HepG2 (cell line): ENCODE data around the gene MED4. TPM values are rescaled to one million over a fixed set of nuclear protein-coding genes. Genes with fewer than 3 reads are reported as not detected.

ENCODE experiments used
- ARNT ChIP-seq: fragments of 450-650 bp; IDR thresholded peaks from 2 replicates; pipeline ENCODE4 v1.6.1; 2017
- ATF7 ChIP-seq, 2 experiments: fragments of 450-650 bp in 1 of 2; sonication (generic) in 1 of 2; formaldehyde crosslinking in 1 of 2; IDR thresholded peaks; 2 replicates each; pipeline versions ENCODE4 v1.4.0 to v1.6.1; 2016 to 2020; ENCODE audit warnings: antibody characterized with exemption in 1 of 2, mild to moderate bottlenecking in 1 of 2, missing genetic modification reagents in 1 of 2
- HDAC2 ChIP-seq: sonication (generic); formaldehyde crosslinking; IDR thresholded peaks from 2 replicates; pipeline ENCODE4 v1.4.0; 2020; ENCODE audit warnings: missing genetic modification reagents
- IKZF4 ChIP-seq: sonication (generic); formaldehyde crosslinking; IDR thresholded peaks from 2 replicates; pipeline ENCODE4 v1.5.1; 2020; ENCODE audit warnings: borderline replicate concordance, mild to moderate bottlenecking, low read depth, missing genetic modification reagents; ENCODE audit errors: not compliant biosample characterization
- MAF1 ChIP-seq: sonication (generic); formaldehyde crosslinking; IDR thresholded peaks from 2 replicates; pipeline ENCODE4 v1.5.0; 2020; ENCODE audit warnings: missing genetic modification reagents, borderline replicate concordance
- NR1H2 ChIP-seq: sonication (generic); formaldehyde crosslinking; IDR thresholded peaks from 2 replicates; pipeline ENCODE4 v1.8.1; 2022; ENCODE audit warnings: low read depth, missing genetic modification reagents, borderline replicate concordance
- SIX4 ChIP-seq: sonication (generic); formaldehyde crosslinking; IDR thresholded peaks from 2 replicates; pipeline ENCODE4 v1.4.0; 2020; ENCODE audit warnings: missing genetic modification reagents
- ZNF367 ChIP-seq: sonication (generic); formaldehyde crosslinking; IDR thresholded peaks from 2 replicates; pipeline ENCODE4 v1.4.0; 2020; ENCODE audit warnings: missing genetic modification reagents, borderline replicate concordance
- ZNF577 ChIP-seq: sonication (generic); formaldehyde crosslinking; IDR thresholded peaks from 2 replicates; pipeline ENCODE4 v1.4.0; 2020; ENCODE audit warnings: mild to moderate bottlenecking, low read depth, missing genetic modification reagents, borderline replicate concordance
- polyA plus RNA-seq, 8 experiments: library from polyadenylated mRNA; depleted of rRNA in 3 of 8; stranded (reverse) in 7 of 8; unstranded in 1 of 8; fragments of >200 nt; fragmentation: Illumina TruSeq in 4 of 8; extraction: Trizol in 4 of 8; gene quantifications; 2 replicates each; pipeline versions ENCODE4 v1.2.1 to v1.2.3, GENCODE V29; 2011 to 2016; ENCODE audit warnings: low read depth in 4 of 8, missing spikeins in 1 of 8, mixed read lengths in 1 of 8; ENCODE audit not compliant: insufficient read depth in 1 of 8
- total RNA-seq, 5 experiments: library from RNA; depleted of rRNA; stranded (reverse); fragments of >200 nt; fragmentation: Illumina TruSeq; extraction: Trizol; gene quantifications; 2 replicates each; pipeline ENCODE4 v1.2.3, GENCODE V29; 2016; ENCODE audit warnings: low read depth in 1 of 5
- TF ChIP-seq, protein P1 (sequence below): sonication (generic); formaldehyde crosslinking; conservative IDR thresholded peaks from 2 replicates; pipeline ENCODE4 v1.8.0; 2022; ENCODE audit warnings: missing genetic modification reagents
- TF ChIP-seq, protein P2 (sequence below), 2 experiments: sonication (generic) in 1 of 2; formaldehyde crosslinking in 1 of 2; IDR thresholded peaks; 2 replicates each; pipeline versions ENCODE4 v1.6.1 to v1.9.0; 2014 to 2022; ENCODE audit warnings: antibody characterized with exemption in 1 of 2, borderline replicate concordance in 1 of 2, inconsistent platforms in 1 of 2, low read depth in 1 of 2, missing genetic modification reagents in 1 of 2
- TF ChIP-seq, protein P3 (sequence below): IDR thresholded peaks from 2 replicates; pipeline ENCODE4 v1.6.1; 2016; ENCODE audit warnings: missing genetic modification reagents, missing compliant biosample characterization
- TF ChIP-seq, protein P4 (sequence below): IDR thresholded peaks from 2 replicates; pipeline ENCODE4 v1.6.1; 2012; ENCODE audit warnings: inconsistent platforms
- TF ChIP-seq, protein P5 (sequence below): sonication (generic); formaldehyde crosslinking; IDR thresholded peaks from 2 replicates; pipeline ENCODE4 v1.4.0; 2020; ENCODE audit warnings: missing genetic modification reagents, mild to moderate bottlenecking, borderline replicate concordance

MED4 gene
- total and polyA plus RNA-seq, 2 of the 13 experiments (the other 11 are each of a cell fraction or from before 2014, with no cell fraction given) = 49.4 to 57.8 TPM

DNA sequence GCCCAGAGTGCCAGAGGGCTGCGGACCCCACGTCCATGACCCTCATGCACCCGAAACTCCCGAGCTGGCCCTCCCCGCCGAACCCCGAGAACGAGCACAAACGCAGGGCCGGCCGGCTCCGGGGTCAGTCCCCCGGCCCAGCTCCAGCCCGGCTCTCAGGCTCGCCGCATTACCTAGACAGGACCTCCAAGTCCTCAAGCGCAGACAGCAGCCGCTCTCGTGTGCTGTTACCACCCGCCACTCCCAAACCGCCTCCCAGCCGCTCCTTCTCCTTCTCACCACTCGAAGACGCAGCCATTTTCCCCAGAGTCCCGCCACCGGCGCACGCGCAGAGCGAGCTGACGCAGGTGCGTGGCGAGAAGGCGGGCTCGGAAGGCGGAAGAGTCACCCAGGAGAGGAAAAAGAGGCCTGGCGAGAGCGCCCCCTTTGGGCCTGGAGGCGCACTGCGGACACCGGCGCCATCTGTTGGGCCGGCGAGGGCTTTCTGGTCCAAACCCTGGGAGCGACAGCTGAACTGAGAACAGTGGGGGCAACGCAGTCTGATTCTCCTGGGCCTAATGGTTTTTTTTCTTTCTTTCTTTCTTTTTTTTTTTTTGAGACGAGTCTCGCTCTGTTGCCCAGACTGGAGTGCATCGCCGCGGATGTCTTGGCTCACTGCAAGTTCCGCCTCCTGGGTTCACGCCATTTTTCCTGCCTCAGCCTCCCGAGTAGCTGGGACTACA, at the start of gene MED4 (continued):
- TF ChIP-seq, protein P1, sequence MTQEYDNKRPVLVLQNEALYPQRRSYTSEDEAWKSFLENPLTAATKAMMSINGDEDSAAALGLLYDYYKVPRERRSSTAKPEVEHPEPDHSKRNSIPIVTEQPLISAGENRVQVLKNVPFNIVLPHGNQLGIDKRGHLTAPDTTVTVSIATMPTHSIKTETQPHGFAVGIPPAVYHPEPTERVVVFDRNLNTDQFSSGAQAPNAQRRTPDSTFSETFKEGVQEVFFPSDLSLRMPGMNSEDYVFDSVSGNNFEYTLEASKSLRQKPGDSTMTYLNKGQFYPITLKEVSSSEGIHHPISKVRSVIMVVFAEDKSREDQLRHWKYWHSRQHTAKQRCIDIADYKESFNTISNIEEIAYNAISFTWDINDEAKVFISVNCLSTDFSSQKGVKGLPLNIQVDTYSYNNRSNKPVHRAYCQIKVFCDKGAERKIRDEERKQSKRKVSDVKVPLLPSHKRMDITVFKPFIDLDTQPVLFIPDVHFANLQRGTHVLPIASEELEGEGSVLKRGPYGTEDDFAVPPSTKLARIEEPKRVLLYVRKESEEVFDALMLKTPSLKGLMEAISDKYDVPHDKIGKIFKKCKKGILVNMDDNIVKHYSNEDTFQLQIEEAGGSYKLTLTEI (CRISPR knock-in tag) = no peak
- TF ChIP-seq ZNF577 (CRISPR knock-in tag) (no peak), SIX4 (peak; percentile 56; the same call in 1 of the 2 replicates), HDAC2 (peak; percentile 94), ZNF367 (CRISPR knock-in tag) (no peak; the same call in 1 of the 2 replicates), IKZF4 (CRISPR knock-in tag) (peak; percentile 32), ARNT (no peak), MAF1 (CRISPR knock-in tag) (peak; percentile 79; the same call in 1 of the 2 replicates), ATF7 (IDR thresholded peaks at IDR 0.05) (no peak), ATF7 (CRISPR knock-in tag; IDR thresholded peaks at IDR 0.05) (no peak), NR1H2 (CRISPR knock-in tag) (0 out of 2 replicates have a peak, but pooled peaks have one; percentile 18)
- TF ChIP-seq, protein P2, sequence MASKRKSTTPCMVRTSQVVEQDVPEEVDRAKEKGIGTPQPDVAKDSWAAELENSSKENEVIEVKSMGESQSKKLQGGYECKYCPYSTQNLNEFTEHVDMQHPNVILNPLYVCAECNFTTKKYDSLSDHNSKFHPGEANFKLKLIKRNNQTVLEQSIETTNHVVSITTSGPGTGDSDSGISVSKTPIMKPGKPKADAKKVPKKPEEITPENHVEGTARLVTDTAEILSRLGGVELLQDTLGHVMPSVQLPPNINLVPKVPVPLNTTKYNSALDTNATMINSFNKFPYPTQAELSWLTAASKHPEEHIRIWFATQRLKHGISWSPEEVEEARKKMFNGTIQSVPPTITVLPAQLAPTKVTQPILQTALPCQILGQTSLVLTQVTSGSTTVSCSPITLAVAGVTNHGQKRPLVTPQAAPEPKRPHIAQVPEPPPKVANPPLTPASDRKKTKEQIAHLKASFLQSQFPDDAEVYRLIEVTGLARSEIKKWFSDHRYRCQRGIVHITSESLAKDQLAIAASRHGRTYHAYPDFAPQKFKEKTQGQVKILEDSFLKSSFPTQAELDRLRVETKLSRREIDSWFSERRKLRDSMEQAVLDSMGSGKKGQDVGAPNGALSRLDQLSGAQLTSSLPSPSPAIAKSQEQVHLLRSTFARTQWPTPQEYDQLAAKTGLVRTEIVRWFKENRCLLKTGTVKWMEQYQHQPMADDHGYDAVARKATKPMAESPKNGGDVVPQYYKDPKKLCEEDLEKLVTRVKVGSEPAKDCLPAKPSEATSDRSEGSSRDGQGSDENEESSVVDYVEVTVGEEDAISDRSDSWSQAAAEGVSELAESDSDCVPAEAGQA (IDR thresholded peaks at IDR 0.05; ENCODE audit: low read depth) = peak; percentile 63; the same call in 1 of the 2 replicates
- TF ChIP-seq, protein P2 (CRISPR knock-in tag; IDR thresholded peaks at IDR 0.05; ENCODE audit: borderline replicate concordance) = no peak
- TF ChIP-seq, protein P3, sequence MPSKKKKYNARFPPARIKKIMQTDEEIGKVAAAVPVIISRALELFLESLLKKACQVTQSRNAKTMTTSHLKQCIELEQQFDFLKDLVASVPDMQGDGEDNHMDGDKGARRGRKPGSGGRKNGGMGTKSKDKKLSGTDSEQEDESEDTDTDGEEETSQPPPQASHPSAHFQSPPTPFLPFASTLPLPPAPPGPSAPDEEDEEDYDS (CRISPR knock-in tag) = peak; percentile 79; the same call in 1 of the 2 replicates
- TF ChIP-seq, protein P4, sequence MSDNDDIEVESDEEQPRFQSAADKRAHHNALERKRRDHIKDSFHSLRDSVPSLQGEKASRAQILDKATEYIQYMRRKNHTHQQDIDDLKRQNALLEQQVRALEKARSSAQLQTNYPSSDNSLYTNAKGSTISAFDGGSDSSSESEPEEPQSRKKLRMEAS = peak; percentile 66
- TF ChIP-seq, protein P5, sequence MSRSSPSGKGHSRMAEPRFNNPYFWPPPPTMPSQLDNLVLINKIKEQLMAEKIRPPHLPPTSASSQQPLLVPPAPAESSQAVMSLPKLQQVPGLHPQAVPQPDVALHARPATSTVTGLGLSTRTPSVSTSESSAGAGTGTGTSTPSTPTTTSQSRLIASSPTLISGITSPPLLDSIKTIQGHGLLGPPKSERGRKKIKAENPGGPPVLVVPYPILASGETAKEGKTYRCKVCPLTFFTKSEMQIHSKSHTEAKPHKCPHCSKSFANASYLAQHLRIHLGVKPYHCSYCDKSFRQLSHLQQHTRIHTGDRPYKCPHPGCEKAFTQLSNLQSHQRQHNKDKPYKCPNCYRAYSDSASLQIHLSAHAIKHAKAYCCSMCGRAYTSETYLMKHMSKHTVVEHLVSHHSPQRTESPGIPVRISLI (CRISPR knock-in tag) = no peak
